Stomach (tissue), 4 donors: ENCODE results near the gene CYTL1.

Experiments used
- EP300 ChIP-seq: sonication (generic); formaldehyde crosslinking; IDR thresholded peaks from one replicate; pipeline ENCODE4 v1.6.1; 2017; ENCODE audit warnings: antibody characterized with exemption
- POLR2AphosphoS5 ChIP-seq, 3 donors: sonication (generic); formaldehyde crosslinking; IDR thresholded peaks; one replicate each; pipeline ENCODE4 v1.6.1; 2016; ENCODE audit warnings: antibody characterized with exemption in 3 of 3
- TF ChIP-seq, protein P1 (sequence below), 7 experiments: fragments of 450-650 bp in 4 of 7; fragments of 200-600 bp in 3 of 7; sonication (generic) in 3 of 7; IDR thresholded peaks; one replicate each; pipeline ENCODE4 v1.5.1; 2016 to 2019; ENCODE audit warnings: antibody characterized with exemption in 7 of 7, control low read depth in 2 of 7, mild to moderate bottlenecking in 1 of 7

DNA sequence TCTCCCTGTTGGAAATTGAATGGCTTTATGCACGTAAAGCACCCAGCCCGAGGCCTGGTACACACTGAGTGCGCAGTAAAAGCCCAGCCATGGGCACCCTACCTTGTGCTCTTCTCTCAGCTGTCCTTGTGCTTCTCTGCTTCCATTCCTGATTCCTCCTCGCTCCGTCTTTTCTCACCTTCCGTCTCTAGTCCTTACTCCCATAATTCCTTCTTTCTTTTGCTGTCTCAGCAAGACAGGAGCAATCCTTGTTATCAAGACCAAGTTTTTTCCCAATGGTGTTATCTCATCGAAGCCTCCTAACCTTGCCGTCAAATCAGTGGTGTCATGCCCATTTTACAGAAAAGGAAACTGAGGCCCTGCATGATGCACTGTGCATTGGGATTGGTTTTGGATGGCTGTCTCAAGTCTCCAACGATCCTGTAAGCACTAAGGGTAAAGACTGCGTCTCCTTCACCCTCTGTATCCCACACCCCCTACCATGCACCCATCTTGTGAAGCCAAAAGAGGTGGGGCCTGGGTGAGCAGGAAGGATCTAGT, 30.1 kb downstream of the CYTL1 start:
- TF ChIP-seq, protein P1, sequence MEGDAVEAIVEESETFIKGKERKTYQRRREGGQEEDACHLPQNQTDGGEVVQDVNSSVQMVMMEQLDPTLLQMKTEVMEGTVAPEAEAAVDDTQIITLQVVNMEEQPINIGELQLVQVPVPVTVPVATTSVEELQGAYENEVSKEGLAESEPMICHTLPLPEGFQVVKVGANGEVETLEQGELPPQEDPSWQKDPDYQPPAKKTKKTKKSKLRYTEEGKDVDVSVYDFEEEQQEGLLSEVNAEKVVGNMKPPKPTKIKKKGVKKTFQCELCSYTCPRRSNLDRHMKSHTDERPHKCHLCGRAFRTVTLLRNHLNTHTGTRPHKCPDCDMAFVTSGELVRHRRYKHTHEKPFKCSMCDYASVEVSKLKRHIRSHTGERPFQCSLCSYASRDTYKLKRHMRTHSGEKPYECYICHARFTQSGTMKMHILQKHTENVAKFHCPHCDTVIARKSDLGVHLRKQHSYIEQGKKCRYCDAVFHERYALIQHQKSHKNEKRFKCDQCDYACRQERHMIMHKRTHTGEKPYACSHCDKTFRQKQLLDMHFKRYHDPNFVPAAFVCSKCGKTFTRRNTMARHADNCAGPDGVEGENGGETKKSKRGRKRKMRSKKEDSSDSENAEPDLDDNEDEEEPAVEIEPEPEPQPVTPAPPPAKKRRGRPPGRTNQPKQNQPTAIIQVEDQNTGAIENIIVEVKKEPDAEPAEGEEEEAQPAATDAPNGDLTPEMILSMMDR (IDR thresholded peaks at IDR 0.05), result no peak
- TF ChIP-seq POLR2AphosphoS5 (IDR thresholded peaks at IDR 0.05) (no peak), EP300 (no peak)
